ENCODE measurements around the gene GSN.

The GSN gene

GRCh38 chr9:121357011-121357410 is 89.0 kb downstream of the GSN start:
- no peak for DNase-seq

GRCh38 chr9:121358751-121359150 is 90.8 kb downstream of the GSN start:
- no peak for DNase-seq

- DNase-seq = no peak
These were observed 91.7 kb downstream of the GSN start for GRCh38 chr9:121359351-121360294.

DNA sequence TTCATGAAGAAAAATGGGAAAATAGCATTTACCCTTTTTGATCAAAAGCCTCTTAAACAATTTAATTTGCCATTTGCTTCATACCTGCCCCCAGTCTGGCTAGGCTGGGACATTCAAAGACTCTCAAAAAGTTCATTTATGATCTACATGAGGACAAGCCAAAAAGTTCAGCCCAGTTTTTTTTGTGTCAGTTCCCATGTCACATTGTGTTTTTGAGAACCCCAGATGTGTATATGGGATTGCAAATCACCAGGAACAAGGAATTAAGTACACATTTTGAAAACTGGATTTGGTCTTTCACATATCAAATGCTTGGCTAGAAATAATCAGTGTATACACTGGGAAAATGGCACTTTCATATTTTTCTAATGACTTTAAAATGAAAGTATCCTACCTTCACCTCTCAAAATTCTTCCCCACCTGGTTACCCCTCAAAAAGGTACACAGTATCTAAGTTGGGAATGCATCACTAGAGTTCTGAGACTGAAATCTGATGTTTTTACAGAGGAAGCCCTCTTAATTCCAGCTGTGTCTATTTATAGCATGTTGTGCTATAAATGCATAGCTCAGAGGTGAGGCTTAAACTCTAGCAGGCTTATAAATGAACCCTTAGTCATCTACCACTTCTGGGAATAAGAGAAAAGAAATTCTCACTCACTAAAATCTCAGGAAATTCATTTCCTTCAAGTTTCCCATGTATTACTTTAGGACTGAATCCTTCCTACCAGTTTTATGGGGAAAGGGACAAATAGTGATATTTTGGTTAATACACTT is 92.8 kb downstream of the GSN start:
- no peak for DNase-seq

GRCh38 chr9:121362813-121363621 is 95.1 kb downstream of the GSN start:
- DNase-seq = no peak

GRCh38 chr9:121363622-121363961 is 95.6 kb downstream of the GSN start:
- DNase-seq = no peak

- DNase-seq = no peak
These were observed 96.1 kb downstream of the GSN start for GRCh38 chr9:121364077-121364476.

- no peak for DNase-seq
These were observed 96.9 kb downstream of the GSN start for GRCh38 chr9:121364886-121365285.

GRCh38 chr9:121365564-121365963 is 97.6 kb downstream of the GSN start:
- no peak for DNase-seq

- no peak for DNase-seq
These were observed 98.7 kb downstream of the GSN start for GRCh38 chr9:121366611-121367192.

DNA sequence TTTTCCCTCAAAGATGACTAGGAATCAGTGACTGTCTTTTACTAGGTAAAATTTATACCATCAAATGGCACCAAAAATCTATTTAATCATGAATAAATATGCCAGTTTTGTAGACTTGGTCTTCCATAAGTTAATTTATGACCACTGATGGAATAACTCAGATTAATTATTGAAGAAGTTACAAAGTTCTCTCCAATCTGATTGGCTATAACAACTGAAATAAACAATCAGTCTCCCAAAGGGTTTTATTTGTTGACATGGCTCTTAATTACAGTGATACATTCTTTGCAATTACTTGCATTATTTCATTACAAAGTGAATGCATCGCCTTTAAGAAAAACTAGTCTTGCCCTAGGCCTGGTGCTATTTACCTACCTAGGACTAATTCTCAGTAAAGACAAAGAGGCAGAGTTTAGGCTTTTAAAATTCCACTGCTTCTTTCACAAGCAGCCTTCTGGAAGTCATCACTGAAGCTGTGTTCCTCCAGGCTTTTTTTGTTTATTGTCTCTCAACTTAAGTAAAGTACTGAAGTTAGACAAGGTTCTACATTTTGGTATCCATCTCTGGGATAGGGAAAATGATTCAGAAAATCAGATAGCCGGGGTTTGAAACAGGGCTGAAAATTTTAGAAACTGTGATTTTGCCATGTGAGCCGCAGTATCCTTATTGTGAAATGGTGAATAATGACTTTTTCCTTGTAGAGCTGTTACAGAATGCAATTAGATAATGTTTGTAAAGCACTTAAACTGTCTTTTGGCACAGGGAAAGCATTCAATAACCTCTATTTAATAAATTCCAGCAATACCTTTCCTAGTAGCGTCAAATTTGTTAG is 99.6 kb downstream of the GSN start:
- DNase-seq = no peak

DNA sequence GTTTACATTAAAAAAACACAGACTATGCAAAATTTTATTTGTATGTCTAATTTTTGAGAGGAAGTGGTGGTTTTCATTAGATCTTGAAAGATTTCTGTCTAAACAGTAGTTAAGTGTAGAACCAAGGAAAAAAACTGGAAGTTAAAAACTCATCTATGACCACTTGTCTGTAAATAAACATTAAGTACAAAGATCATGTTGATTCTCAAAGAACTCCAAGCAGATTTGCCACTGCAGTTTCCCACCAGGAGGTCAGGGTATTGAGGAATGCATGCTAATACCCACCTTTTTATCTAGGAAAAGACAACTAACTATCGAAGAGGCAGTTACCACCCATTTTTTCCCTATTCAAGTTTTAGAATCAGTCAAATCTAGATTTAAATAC is 100.2 kb downstream of the GSN start:
- no peak for DNase-seq

- no peak for DNase-seq
These were observed 100.8 kb downstream of the GSN start for GRCh38 chr9:121368745-121369144.

GRCh38 chr9:121369595-121370265 is 101.8 kb downstream of the GSN start, which contains the start of gene STOM:
STOM (minus strand) TSS chr9:121370250; CDS start chr9:121370187, 63 bp downstream.
- DNase-seq = peak in 1 of 2 donors; percentile 36

DNA sequence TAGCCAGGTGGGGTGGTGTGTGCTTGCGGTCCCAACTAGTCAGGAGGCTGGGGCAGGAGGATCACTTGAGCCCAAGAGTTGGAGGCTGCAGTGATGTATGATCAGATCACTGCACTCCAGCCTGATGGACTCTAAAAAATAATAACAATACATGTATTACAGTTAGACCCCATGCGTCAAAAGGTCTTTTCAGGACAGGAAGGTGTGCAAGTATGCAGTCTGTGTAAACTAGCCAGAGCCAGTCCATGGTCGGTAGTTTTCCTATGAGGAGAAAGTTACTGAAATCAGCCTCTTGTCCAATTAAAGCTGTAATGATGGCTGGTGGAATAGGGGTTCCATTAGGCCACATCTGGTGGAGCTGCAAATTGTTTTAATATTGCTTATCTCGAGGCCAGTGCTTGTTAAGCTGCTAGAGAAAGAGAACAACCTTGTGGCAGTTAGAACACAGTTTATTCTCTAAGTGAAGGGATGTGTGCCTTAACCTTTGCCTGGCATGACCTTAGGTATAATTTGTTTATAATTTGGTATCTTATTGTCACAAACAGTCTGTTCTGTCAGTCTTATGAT is 103.6 kb downstream of the GSN start:
- no peak for DNase-seq

- no peak for DNase-seq
These were observed 104.5 kb downstream of the GSN start for GRCh38 chr9:121372239-121373010.

GRCh38 chr9:121373011-121373729 is 105.2 kb downstream of the GSN start:
- DNase-seq = no peak

DNA sequence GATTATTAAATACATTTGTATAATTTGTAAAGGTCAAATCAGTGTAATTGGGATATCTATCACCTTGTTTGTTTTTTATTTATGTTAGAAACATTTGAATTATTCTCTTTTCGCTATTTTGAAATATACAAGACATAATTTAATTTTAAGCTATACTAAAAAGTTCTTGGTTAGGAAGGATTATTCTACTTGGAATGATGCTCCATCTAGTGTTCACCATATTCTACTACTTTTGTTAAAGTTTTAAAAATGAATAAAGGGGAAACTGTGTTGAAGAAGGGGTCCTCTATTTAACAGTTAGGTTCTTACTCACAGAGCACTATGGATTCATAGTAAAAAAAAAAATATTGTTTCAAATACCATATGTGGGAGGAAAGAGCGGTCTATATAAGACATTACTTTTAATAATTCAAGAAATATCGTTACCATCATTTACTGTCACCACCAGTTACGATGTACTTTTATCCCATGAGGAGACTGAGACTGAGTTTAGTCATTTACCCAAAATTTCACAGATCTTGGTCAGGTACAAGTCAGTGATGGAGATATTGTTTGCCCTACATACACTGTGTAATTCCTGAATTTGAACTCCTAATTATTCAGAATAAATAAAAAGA is 108.4 kb downstream of the GSN start:
- no peak for DNase-seq

DNA sequence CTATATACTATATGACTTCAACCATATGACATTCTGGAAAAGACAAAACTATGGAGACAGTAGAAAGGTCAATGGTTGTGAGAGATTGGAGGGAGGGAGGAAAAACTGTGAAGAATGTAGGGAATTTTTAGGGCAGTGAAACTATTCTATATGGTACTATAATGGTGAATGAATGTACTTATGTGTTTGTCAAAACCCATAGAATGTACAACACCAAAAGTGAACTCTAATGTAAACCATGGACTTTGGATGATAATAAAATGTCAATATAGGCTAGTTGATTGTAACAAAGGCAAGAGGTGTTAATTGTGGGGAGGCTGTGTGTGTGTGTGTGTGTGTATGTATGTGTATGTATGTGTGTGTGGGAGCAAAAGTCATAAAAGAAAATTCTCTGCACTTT is 112.9 kb downstream of the GSN start:
- no peak for DNase-seq

Data from stimulated activated CD4-positive, alpha-beta T cell treated with anti-CD3 and anti-CD28 coated beads, Interleukin-2, amount 100 ng/mL, for 48 hours (primary cell).